Stimulated activated CD8-positive, alpha-beta memory T cell treated with anti-CD3 and anti-CD28 coated beads, Interleukin-4, amount 100 ng/mL, for 4 hours (primary cell): Measurements from ENCODE around the gene CCNQ.
"Not testable (repeated sequence)": the region's sequence is repeated elsewhere in the genome, so short reads cannot be mapped to it uniquely, and the experiment has no call there.

Experiments
- DNase-seq, 2 donors: peaks; one replicate each; pipeline ENCODE4 v3.0.0-alpha.2; 2020; ENCODE audit warnings: low read depth in 2 of 2, low spot score in 1 of 2

Gene CCNQ

DNA sequence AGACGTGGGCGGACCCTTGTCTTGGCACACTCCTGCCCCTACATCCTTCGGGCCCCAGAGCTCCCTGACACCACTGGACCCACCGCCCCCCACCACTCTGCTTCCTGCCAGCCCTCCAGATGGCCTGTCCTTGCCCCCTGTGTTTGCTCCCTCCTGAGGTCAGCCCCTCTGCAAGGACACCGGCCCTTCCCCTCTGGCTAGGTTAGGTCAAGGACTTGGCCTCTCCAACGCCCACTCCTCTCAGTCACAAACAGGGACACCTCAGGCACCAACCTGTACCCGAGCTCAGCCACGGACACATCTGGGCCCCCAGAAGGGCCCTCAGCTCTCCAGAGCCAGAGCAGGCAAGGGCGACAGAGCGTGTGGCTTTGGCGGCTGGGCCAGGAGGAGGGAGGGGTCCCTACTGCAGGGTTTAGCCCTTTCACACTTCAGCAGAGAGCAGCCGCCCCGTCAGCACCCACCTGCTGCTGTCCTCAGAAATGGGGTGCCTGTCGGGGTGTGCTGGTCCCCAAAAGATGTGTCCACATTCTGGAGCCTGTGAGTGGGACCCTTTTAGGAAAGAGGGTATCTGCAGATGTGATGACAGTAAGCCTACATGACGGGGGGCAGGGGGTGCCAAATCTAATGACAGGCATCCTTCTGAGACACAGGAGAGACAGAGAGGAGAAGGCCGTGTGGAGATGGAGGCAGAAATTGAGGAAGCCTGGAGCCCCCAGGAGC, 24.5 kb upstream of the CCNQ start:
- no peak for DNase-seq

DNA sequence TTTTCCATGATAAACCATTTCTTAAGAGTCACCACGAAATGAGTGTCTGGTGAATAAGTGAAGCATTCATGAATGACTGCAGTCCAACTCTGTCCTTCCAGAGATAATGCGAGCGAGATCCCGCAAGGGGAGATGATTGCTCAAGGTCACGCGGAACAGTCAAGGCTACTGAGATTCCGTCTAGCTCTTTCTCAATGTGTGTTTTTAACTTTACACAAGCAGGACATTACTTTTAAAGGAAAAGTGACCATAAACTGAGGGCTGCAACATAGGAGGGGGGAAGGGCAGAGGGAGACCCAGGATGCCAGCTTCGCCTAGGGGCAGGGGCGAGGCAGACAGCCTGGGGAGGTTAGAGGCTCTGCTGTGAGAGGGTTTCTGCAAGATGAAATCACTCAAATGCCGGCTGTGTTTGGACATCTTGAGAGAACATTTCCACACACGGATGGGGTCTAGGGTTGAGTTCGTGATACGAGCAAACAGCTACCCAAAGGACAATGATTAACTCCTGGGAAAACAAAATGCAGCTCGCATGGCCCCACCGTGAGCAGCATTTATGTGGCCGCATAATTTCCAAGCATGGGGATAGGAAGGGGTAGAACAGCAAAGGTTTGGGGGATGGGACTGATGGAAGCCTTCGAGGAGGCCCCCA, 23.8 kb upstream of the CCNQ start:
- no peak for DNase-seq

DNA sequence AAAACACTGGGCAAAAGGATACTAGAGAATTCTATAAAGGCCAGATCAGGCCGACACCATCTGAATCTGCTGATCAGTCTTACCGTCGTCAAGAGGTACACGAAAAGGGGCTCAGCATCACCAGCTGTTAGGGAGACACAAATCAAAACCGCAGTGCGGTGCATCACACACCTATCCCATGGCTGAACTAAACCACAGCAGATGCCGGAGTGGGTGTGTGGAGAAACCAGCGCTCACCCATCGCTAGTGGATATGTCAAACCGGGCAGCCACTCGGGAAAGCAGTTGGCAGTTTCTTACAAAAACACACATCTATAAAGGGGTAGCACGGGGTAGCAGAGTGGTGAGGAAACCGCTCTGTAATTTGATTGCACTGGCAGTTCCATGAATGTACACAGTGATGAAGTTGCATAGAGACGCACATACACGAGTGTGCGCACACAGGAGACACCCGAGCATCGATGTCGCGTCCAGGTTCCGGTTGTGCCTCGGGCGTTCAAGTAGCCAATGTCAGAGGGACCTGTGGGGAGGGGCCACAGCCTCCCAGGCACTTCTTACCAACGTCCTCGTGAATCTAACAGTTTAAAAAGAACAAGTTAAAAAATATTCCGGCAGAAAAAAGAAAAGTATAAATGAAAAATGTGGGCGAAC, 23.1 kb upstream of the CCNQ start:
- no peak for DNase-seq

DNA sequence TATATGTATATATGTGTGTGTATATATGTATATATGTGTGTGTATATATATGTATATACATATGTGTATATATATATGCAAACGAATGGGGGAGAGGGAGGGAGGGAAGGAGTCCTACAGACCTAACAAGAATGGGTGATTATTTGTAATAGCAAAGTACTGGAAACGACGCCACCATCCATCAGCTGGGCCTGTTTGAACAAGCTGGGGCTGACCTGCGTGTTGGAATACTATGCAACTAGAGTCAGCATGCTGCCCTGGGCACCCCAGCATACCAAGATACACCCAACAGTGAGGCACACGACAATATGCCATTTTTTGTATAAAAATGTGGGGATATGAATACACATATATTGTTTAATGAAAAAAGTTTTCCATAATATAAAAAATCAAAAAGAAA, 21.6 kb upstream of the CCNQ start:
- DNase-seq, result no peak

DNA sequence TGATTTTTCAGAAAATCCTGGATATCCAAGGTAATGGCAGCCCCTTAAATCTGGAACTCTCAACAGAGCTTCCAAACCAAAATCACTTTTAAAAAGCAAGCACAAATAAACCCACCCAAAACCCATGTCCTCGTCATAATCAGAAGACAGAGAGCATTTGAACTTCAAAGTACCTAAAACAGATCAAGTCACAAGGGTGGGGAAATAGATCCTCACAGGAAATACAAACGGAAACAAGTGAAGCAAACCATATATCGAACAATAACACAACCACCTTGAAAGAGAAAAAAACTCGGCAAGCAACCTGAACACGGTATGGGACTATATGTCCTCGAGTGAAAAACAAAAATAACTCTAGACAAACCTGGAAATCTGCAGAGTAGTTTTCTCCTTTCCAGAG, 15.9 kb upstream of the CCNQ start:
- no peak for DNase-seq

DNA sequence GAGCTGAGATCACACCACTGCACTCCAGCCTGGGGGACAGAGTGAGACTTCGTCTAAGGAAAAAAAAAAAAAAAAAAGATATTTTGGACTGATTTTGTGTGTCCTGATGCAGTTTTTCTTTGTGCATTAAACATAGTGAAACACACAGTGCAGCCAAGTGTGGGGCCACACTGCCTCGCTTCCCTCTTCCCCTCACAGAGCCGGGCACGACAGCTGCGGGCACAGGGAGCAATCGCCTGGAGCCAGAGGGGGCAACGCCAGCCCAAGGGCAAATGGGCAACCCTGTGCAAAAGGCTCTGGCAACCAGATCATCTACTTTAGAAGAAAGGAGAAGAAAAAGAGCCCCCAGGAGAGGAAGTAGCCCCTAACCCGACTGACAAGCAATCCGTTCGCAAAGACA, 13.5 kb upstream of the CCNQ start:
- no peak for DNase-seq

DNA sequence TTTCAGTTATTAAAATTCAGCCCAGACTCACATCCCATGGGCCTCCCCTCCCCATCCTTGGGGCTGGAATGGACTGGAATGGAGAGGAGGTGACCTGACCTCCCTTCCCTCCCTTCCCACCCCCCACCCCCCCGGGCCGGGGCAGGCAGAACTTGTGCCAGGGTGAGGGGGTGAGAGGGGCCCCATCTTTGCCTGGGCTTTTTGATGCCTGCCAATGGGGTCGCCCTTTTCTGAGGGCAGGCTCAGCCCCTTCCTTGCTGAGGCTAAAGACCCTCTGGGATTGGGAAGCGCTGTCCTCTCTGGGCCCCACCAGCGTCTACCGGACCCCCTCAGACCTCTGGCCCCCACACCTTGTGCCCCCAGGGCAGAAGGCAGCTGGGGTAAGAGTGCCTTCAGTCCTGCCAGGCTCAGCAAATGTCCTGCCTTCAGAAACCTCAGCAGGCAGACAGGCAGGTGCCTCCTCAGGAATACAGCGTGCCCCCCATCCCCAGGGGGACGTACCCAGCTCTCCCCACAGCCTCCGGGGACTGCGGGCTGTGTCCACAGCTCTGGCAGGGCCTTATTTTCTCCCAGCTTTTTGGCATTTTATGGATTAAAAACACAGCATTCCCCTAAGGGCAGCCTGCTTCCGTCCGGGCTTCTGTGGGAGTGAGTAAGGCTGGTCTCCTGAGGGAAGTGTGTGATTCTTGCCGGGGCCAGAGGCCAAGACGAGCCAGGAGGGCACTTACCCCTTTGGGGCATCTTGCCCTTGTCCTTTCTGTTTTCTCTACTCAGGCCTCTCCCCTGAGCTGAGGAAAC, 12.6 kb upstream of the CCNQ start:
- no peak for DNase-seq

DNA sequence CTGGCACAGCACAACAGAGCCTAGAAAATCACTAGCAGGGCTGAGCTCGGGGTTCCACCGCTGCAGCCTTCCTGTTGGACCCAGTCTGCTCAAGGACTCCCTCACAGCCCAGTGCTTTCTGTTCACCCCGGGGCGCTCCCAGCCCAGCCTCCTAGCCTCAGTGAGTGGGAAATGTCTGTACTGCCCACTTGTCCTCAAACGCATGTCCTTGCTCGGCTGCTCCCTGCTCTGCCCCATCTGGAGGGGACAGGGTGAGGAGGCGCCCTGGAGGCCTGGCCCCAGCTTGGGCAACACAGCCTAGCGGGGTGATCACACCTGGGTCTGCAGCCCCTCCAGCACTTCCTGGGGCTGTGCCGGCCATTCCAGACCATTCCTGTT, 11.9 kb upstream of the CCNQ start:
- DNase-seq, result no peak

DNA sequence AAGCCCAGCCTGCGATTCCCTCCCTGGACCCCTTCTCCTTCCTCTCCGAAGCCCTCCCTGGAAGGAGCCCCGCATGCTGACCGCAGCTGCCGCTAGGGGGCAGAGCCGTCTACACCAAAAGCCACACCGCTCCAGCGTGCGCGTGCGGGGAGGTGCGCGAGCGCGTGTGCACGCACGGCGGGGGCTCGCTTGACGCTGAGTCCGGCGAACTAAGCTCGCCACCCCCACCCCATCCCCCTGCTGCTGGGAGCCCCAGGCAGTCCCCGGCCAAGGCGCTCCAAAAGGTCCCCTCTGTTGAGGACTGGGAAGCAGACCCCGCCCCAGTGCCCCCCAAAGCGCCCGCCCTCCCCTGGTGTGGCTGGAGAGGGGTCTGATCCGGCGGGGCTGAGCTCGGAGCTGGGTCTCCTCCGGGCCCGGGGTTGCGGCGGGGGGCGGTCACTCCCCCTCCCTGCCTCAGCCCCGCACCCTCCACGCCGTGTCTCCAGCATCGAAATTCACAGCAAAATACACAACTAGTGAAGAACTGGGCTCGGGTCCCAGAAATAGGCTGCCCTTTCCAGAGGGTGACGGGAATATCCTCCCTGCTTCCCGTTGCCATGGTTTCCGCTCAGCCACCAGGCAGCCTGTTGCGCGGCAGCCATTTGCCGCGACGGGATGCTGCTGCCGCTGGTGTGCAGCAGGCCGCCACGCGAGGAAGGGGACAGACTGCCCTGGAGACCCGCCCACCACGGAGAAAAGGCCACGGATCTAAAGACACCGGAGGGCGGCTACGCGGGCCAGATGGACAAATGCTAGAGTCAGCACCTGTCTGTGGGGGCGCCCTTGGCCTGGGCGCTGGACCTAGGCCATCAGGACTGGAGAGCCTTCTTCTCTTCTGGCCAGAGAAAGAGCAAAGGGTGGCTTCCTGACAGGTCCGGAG, 11.2 kb upstream of the CCNQ start:
- peak; percentile 47 to 49 for DNase-seq

DNA sequence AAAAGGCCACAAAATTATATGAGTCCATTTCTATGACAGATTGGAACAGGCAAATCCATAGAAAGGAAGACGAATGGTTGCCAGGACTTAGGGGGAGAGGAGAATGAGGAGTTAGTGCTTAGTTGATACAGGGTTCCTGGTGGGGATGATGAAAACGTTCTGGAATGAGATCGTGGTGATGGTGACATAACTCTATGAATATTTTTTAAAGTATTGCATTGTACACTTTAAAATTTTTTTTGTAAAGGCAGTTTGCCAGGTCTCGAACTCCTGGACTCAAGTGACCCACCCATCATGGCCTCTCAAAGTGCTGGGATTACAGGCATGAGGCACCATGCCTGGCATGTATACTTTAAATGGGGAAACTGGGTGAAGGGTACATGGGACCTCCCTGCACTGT, 9.9 kb upstream of the CCNQ start:
- DNase-seq, result no peak

DNA sequence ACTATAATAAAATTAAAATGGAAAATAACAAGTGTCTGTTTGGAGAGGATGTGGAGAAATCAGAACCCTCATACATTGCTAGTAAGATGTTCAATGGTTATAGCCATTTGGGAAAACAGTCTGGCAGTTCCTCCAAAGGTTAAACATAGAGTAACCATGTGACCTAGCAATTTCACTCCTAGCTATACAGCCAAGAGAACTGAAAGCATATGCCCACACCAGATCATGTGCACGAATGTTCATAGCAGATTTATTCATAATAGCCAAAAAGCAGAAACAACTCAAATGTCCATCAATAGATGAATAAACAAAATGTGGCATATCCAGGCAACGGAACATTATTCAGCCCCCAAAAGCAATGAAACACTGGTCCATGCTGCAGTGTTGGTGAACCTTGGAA, 9.4 kb upstream of the CCNQ start:
- no peak for DNase-seq

DNA sequence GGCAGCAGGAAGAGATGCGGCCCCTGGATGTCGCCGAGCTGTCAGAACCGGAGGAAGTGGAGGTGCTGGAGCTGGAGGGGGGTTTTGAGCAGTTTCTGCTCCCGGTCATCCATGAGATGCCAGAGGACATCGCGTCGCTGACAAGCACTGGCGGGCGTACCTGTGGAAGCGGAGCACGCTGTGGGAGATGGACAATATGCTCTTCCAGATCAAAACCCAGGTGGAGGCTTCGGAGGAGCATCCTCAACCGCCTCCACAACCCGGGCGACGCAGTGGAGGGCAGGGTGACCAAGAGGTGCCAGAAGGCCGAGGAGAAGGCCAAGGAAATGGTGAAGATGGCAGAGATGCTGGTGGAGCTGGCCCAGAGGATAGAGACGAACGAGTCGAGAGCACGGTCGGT, 7.6 kb upstream of the CCNQ start:
- DNase-seq, result no peak

DNA sequence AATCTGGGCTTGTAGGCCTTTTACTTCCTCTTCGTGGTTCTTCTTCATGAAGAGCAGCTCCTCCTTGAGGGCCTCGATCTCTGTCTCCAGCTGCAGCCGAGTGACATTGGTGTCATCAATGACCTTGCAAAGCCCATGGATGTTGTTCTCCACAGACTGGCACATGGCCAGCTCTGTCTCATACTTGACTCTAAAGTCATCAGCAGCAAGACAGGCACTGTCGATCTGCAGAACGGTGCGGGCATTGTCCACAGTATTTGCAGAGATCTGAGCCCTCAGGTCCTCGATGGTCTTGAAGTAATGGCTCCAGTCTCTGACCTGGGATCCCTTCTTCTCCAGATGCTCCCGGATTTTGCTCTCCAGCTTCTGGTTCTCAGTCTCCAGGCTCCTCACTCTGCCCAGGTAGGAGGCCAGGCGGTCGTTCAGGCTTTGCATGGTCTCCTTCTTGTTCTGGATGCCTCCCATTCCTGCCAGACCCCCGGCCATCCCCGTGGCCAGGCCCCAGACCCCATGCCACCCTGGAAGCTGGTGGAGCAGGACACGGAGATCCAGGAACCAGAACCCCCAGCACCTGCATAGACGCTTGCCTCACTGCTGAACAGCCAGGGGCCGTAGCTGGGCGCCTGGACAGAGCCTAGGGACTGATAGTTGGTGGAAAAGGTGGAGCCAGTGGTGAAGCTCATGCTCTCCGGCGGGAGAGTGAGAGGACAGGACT, 5.9 kb upstream of the CCNQ start:
- DNase-seq, result not testable (repeated sequence)

DNA sequence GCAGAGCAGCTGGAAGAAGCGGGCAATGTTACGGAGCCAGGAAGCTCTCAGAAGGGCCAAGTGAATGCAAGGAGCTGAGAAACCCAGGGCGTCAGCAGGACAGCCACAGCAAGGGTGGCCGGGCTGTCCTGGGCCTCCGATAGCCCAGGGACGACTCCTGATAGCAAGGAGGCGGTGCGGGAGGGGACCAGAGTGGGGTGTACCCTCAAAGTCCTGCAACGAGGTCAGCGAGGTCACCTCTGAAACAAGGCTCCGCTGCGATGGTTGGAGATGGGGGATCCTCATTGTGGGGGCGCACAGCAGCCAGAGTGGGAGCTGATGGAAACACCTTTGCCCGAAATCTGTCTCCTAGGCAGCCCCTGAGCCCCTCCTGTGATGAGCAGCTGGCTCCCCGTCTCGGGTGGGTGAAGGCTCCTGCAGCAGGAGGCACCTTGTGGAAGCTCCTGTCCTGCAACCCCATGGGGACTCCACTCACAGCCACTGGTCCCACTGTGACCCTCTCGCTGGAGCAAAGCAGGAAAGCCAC, 4.3 kb upstream of the CCNQ start:
- DNase-seq, result no peak

DNA sequence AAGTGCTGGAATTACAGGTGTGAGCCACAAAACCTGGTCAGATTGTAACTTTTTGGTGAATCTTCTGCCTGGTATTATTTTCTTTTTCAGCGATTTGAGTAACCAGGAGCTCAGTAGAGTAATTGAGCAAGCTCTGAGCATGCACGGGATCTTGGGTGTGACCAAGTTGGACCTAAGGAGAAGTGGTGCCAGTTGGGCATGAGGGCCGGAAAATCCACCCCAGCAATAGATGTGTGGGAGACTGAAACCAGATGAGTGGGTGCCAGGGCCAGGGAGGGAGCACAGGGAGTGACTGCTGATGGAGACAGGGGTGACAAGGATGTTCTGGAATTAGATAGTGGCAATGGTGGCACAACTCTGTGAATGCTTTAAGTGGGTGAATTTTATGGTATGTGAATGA, 3.7 kb upstream of the CCNQ start:
- DNase-seq, result no peak

DNA sequence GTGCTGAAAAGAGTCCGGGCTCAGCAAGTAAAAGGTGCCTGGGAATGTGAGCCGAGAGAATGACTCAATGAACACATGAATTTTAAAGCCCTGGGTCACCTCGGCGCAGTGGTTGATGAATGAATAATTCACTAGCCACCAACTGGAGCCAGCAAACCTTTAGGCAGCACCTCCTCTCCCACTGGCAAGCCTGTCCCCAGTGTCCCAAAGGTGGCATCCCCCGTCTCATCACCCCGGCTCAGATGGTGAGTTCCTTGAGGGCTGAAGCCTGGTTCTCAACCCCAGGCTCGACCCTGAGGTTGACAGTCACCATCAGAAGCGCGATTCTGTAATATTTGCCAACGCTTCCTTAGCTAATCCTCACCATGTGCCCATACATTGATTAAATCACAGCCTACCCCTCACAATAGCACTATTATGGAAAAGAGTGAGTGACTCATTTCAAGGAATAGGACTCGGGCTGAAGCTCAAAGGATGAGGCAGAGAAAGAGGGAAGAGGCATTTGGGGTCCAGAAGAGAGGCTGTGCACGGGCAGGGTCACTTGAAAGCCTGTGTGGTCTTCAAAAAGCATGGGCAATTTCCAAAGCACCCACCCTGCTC, 2.7 kb upstream of the CCNQ start:
- no peak for DNase-seq

DNA sequence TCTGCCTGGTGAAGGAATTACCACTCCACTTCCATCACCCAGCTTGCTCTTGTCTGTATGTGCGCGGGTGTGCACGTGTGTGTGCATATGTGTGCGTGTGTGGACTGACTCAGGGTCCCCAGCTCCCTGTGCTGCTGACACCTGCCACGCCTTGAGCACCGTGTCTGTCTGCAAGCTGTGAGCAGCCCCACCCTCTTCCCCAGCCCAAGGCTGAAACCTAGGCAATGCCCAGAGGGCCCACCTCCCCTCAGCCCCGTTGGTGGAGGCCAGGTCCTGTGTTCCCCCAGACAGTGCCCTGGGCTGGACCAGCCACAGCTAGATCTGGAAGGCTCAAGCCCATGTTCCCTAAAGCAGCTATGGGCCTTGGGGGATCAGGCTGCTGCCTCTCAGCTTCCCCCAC, 2.0 kb upstream of the CCNQ start:
- no peak for DNase-seq

DNA sequence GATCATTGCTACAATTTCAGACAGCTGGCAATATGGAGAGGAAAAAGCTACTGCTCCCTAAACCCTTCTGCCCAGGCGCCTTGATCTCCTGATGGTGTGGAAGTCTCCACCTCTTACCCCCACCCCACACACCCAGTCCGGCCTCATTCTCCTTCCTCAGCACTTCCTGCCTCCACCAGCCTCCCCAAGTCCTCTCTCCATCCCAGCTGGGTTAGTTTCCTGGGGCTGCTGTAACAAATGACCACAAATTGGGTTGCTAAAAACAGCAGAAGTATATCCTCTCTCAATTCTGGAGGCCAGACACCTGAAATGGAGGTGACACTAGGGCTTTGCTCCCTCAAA, 1.1 kb upstream of the CCNQ start:
- DNase-seq, result no peak

DNA sequence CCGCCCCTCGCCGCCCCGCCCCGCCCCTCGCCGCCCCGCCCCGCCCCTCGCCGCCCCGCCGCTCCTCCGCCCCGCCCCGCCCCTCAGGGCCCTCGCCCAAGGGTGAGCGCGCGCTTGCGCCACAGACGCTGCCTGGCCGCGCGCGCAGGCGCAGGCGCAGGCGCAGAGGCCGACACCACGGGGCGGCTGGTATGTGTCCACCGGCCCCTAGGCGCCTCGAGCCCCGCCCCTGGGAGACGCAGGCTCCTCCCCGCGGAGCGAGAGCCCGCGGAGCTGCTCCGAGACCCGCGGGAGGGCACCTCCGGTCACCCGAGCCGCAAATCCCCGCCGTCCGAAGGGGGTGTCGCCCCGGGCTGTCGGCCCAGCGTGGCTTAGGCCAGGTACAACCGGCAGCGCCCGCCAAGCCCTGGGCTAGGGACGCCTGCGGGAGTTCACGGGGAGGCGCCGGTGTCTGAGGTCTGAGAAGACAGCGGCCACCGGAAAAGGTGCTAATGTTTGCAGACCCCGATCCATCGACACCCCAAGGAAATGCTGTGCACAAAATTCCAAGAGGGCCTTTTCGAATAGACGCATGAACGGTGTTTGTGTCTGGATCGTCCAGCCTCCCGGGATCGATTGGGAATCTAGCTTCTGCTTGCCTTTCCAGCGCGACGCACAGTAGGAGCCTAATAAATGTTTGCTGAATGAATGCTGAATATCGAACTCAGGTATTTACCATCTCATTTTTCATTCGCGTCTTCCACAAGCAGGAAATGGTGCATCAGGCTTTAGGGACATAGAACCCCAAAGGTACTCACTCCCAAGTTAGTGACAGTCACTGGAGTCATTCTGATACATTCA, 473 bp upstream of the CCNQ start:
- peak; percentile 52 to 75 for DNase-seq
